Measurements from ENCODE around the gene METTL16. TPM values are rescaled to one million over a fixed set of nuclear protein-coding genes. Genes with fewer than 3 reads are reported as not detected.

METTL16 gene
- total and polyA plus RNA-seq, 2 of the 4 experiments (the other 2 are of a cell fraction): 11.8 to 15.4 TPM

DNA sequence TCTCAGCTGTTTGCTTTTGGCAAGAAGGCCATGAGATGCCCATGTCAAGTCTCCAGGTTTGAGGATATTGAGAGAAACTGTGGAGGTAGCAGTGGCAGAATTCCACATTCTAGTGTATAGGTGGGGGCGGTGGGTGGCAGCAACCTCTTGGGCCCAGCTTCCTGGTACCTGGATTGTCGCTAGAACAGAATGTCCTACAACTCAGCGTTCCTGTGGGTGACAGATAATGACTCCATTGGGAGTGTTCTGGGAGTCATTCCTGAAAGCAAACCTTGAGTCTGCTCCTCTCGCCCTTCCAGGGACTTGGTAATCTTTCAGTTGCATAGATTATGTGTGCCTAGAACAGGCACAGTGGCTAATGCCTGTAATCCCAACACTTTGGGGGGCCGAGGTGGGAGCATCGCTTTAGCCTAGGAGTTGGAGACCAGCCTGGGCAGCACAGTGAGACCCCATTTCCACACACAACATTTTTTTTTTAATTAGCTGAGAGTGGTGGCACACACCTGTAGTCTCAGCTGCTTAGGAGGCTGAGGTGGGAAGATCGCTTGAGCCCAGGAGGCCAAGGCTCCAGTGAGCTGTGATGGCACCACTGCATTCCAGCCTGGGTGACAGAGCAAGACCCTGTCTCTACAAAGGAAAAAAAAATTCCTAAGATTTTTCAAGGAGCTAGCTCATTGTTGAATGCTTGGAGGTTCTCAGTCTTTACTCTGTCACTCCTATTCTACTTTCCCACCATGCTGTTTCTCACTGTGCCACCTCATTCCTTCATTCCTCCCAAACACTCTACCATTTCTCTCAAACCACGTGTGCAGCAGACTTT is 37.9 kb upstream of the METTL16 start:
- Histone ChIP-seq H2AFZ (replicated peaks; ENCODE audit: low read length, poor library complexity) (no peak overlapping the region), H3K4me2 (ENCODE audit: low read depth, low read length) (no peak overlapping the region), H3K4me1 (ENCODE audit: control insufficient read depth, insufficient read depth, low read length) (no peaks in the 10 kb centered on the region), H4K5ac (ENCODE audit: low read depth, low read length) (no peak overlapping the region), H3K27ac (ENCODE audit: insufficient read depth, low read length) (no peak overlapping the region), H2BK20ac (ENCODE audit: low read depth, low read length) (no peak overlapping the region), H3K14ac (replicated peaks; ENCODE audit: low read depth, low read length) (no peak overlapping the region), H2AK9ac (replicated peaks; ENCODE audit: low read depth, low read length, poor library complexity) (no peak overlapping the region), H3K9me3 (ENCODE audit: control insufficient read depth, insufficient read depth, low read length) (no peaks in the 10 kb centered on the region), H3K4ac (ENCODE audit: low read depth, low read length) (no peak overlapping the region), H3K27me3 (ENCODE audit: control insufficient read depth, insufficient read depth, low read length) (peaks cover 12% of the 10 kb centered on the region), H3K36me3 (ENCODE audit: control insufficient read depth, insufficient read depth, low read length) (no peaks in the 10 kb centered on the region), H3K18ac (ENCODE audit: low read depth, low read length) (no peak overlapping the region), H4K20me1 (ENCODE audit: insufficient read depth, low read length) (no peaks in the 10 kb centered on the region), H4K91ac (ENCODE audit: insufficient read depth, low read depth, low read length) (no peak overlapping the region), H2BK5ac (ENCODE audit: low read depth, low read length, poor library complexity, severe bottlenecking) (no peak overlapping the region), H3K4me3 (ENCODE audit: insufficient read depth, low read depth, low read length) (no peak overlapping the region), H2BK15ac (ENCODE audit: low read depth, low read length) (no peak overlapping the region), H3K9me1 (ENCODE audit: insufficient read depth, low read length) (no peaks in the 10 kb centered on the region), H2BK120ac (ENCODE audit: low read depth, low read length) (no peak overlapping the region), H3K9ac (ENCODE audit: low read depth, low read length) (no peak overlapping the region), H3K23ac (ENCODE audit: low read depth, low read length) (no peak overlapping the region), H3K56ac (ENCODE audit: extremely low read depth, insufficient read depth, low read length) (no peak overlapping the region), H2AK5ac (ENCODE audit: low read depth, low read length) (no peak overlapping the region), H3K79me1 (ENCODE audit: low read depth in 1 of 2, low read length in 2 of 2) (no peaks in the 10 kb centered on the region), H4K8ac (ENCODE audit: low read depth in 2 of 2, low read length in 2 of 2) (no peak overlapping the region)
- ATAC-seq (ENCODE audit: low read depth) (no peak), DNase-seq (no peak)
- no peak for TF ChIP-seq MAZ (IDR thresholded peaks at IDR 0.05; ENCODE audit: borderline replicate concordance, low read depth, low read length)
- TF ChIP-seq CEBPB (IDR thresholded peaks at IDR 0.05; ENCODE audit: low read depth, low read length): no peak
- no peak for TF ChIP-seq SMC3 (IDR thresholded peaks at IDR 0.05; ENCODE audit: low read depth, low read length)
- TF ChIP-seq CHD1 (IDR thresholded peaks at IDR 0.05; ENCODE audit: low read depth, low read length): no peak
- no peak for TF ChIP-seq MXI1 (IDR thresholded peaks at IDR 0.05; ENCODE audit: borderline replicate concordance, low read depth, low read length)
- no peak for TF ChIP-seq POLR2A (IDR thresholded peaks at IDR 0.05; ENCODE audit: low read depth, low read length)
- no peak for TF ChIP-seq BHLHE40 (IDR thresholded peaks at IDR 0.05; ENCODE audit: low read depth, low read length)
- TF ChIP-seq FOS (IDR thresholded peaks at IDR 0.05; ENCODE audit: low read depth, low read length): no peak
- TF ChIP-seq RAD21 (IDR thresholded peaks at IDR 0.05; ENCODE audit: low read length): no peak
- TF ChIP-seq ELK1 (IDR thresholded peaks at IDR 0.05; ENCODE audit: borderline replicate concordance, low read depth, low read length): no peak
- ChIA-PET CTCF (no interaction called here), POLR2A (ENCODE audit: unreplicated experiment) (no interaction called here)
- intact Hi-C loops (cut with micrococcal nuclease): no loop called here
- in situ Hi-C loops (cut with MboI; ENCODE audit: low sequenced_read_pairs): no loop called here
- dilution Hi-C loops (cut with HindIII; ENCODE audit: low sequenced_read_pairs, unreplicated experiment): no loop called here
- BruUV-seq (replicated peaks): no TSS peak
- 83% methylated on average over 2 of the region's 8 CpGs; no CpG with 5 or more reads in 1 of the 2 experiments for WGBS, 2 experiments (ENCODE audit: extremely low coverage in 2 of 2, insufficient read length in 1 of 2)
